ENCODE results near the gene SLC2A5. TPM values are rescaled to one million over a fixed set of nuclear protein-coding genes. Genes with fewer than 3 reads are reported as not detected.
"Not testable (repeated sequence)": the region's sequence is repeated elsewhere in the genome, so short reads cannot be mapped to it uniquely, and the experiment has no call there.

SLC2A5 gene
- polyA plus RNA-seq, 10 donors = 2.4 to 16.5 (median 6.2) TPM

DNA sequence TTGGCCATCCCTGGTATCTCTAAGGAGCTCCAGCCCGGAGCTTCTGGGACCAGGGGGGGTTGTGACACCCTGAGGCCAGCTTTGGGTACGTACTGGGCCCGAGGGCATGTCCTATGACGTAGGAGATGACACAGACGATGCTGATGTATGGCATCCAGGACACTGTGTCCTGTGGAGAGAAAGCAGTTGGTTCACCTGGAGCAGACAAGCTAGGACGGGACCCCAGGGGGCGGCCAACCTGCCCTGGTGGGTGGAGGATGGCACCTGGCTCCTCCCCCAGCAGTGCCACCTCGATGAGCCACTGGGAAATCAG lies 31.1 kb downstream of the SLC2A5 start:
- no peak for DNase-seq

DNA sequence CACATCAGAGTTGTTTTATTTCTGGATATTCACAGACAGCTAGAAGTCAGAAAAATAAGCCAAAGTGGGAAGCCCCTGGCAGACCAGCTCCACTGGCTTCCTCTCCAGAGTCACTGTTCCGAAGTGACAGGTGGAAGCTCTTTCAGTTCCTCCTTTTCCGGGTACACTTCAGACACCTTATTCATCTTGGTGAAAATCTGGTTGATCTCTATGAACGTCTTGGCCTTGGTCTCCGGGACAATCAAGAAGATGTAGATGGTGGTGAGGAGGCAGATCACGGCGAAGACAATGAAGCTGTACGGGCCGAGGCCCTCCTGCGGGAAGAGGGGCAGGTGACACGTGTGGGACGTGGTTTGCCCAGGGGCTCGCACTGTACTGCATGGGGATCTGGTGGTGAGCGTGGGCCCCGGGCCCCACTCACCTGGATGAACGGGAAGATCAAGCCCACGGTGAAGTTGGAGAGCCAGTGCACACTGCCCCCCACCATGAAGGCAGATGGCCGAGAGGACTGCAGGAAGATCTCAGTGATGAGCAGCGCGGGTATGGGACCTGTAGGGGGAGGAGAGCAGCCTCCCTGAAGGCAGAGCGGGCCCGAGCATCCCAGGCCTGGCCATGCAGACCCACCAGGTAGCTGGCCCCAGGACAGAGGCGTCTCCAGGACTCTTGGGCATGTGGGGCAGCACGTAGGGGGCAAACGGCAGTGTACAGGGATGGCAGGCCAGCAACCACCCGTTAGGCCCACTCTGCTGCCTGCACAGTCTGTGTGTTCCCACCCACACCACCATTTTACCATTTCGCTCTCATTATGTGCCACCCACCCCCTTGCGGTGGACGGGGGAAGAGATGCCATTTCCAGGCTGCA lies 31.7 kb downstream of the SLC2A5 start:
- no peak for DNase-seq

DNA sequence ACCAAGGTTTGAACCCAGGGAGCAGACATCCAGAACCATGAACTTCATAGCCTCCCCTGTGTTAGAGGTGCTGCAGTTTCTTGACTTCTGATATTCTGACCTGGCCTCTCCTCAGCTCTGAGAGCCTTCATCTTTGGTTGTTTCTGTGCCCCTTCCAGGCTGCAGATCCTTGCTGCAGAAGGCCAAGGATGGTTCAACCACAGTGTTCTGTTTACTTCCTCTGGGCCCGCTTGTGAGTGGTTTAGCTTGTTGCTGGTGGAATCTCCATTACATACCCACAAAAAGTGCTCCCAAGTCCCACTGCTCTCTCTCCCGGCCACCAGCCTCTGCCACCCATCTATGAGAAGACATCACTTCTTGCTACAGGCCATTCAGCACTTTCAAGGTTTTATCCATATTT lies 34.2 kb downstream of the SLC2A5 start:
- DNase-seq = no peak

DNA sequence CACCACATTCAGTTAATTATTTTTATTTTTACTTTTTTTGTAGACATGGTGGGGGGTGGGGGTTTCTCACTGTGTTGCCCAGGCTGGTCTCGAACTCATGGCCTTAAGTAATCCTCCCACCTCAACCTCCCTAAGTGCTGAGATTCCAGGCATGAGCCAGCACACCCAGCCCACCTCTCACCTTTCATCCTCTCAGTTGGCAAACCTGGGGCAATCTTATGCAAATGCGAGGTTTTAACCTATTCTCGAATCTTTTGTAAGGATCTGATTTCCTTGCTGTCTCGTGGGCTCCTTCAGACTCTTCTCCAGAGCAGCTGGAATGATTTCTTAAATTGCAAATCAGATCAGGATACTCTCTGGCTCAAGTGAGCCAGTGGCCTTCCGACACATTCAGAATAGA lies 36.1 kb downstream of the SLC2A5 start:
- no peak for DNase-seq

DNA sequence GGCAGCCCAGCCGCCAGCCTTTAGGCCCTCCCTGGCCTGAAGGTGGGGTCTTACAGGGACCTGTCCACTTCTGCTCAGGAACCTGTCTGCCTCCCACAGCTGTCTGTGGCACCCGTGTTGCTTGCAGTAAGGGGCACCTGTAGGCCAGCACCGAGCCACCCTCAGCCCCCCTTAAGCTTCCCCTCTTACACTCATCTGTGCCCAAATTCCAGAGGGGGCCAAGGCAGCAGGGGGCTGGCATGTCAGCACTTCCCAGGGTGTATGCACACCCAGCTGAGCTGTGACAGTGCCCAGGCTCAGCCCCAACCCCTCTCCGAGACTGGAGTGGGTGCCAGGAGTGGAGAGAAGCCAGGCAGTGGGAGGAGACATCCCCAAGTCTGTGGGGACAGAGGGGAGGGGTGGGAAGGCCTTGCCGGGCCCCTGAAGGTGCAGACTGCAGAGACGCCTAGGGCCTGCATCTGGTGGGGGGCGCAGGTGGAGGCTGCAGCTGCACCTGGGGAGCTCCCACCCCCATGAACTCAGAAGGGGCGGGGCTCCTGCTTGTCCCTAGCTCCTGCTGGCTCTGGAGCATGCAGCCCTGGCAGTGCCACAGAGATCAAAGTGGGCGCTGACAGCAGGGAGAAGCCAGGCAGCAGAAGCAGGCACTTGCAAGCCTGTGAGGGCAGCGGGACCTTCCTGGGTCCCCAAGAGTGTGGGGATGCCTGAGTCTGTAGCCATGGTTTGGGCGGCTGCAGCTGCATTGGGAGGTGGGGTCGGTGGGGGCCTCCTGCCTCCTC lies 37.8 kb downstream of the SLC2A5 start:
- no peak for DNase-seq

DNA sequence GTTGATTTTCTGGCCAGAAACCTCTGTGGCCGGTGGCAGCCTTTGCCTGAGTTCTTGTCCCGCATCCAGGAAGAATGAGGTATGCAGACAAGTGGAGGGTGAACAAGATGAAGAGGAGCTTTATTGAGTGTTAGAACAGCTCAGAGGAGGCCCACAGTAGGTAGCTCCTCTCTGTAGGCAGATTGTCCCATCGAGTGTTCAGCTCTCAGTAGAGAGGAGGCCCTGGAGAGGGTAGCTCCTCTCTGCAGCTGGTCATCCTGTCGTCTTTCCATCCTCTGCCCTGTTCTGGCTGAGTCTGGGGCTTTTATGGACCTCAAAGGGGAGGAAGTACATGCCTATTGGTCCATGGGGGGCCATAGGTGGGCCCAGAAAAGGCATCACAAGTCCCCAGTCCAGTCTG lies 38.4 kb downstream of the SLC2A5 start:
- not testable (repeated sequence) for DNase-seq

DNA sequence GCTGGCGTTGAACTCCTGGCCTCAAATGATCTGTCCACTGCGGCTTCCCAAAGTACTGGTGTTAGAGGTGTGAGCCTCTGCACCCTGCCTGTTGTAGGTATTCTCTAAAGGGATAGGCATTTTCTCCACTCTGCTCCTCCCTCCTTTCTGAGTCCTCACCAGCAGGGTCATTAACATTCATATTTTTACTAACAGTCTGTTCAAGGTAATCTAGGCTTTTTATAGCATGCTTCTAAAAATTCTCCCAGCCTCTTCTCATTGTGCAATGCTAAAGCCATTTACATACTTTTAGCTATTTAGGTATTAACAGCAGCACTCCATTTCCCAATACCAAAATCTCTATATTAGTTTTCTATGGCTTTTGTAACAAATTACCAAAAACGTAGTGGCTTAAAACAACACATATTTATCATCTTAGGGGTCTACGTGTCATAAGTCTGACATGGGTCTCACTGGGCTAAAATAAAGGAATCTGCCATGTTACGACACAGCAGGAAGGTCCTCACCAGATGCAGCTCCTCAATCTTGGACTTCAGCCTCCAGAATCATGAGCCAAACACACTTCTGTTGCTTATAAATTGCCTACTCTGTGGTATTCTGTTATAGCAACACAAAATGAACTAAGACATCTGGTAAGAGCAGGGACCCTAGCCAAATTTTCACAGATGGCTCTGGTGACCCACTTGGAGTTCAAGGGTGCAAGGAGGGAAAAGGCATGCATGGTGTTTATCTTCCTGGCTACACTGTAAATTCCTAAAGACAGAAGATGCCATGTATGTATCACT lies 40.3 kb downstream of the SLC2A5 start:
- no peak for DNase-seq

DNA sequence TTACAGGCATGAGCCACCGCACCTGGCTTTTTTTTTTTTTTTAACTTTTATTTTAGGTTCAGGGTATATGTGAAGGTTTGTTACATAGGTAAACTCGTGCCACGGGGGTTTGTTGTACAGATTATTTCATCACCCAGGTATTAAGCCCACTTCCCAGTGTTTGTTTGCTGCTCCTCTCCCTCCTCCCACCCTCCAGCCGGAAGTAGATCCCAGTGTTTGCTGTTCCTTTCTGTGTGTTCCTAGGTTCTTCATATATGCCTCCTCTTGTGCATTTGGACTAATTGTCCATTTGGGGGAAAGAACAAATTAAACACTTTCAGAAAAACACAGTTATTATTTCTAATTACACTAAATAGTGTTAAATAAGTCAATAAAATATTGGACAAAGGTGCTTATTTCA lies 42.1 kb downstream of the SLC2A5 start:
- DNase-seq = no peak

DNA sequence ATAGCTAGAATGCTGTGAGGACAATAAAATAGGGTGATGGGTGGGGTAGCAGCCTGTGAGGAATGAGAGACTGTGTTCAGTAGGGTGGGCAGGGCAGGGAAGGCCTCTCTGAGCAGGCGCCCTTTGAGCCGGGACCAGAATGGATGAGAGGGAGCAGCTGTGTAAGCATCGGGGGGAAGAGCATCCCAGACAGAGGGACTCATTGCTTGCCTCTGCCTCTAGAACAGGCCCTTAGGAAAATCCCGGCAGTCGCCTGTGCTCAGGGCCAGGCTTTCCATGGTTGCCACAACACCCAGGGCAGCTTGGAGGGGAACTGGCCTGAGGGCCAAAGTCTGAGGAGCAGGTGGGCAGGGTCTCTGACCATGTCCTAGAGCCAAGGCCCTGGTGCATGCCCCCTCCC lies 44.0 kb downstream of the SLC2A5 start:
- DNase-seq = no peak

DNA sequence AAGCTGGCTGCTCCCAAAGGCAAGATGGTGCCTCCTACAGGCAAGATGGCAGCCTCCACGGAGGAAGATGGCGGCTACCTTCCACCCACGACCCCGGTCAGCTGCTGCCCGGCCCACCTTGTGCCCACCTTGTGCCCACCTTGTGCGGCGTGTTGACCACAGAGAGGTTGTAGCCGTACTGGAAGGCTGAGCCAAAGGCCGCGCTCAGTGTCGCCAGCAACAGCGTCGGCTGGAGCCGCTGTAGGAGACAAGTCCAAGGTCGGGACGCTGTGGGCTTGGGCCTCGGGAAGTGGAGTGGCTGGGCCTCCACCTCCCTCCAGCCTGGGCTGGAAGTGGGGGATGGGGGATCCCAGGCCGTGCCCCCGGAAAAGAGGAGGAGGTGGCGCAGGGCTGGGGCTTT lies 44.6 kb downstream of the SLC2A5 start:
- DNase-seq = no peak

DNA sequence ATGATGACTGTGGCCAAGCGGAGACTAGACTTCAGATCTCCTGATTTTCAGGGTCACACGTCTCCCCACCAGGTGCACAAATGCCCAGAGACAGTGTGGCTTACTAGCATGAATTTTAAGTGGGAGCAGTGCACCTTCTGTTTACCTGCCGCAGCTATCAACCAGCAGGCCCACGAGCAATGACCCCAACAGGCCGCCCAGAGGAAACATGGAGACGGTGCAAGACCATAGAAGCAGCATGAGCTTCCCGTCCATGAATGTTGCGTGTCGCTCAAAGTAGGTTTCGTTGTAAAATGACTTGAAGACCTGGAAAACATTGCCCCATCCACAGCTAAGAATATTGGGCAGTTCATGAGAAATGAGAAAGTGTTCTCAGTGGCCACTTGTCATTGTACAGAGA lies 46.7 kb downstream of the SLC2A5 start:
- no peak for DNase-seq

DNA sequence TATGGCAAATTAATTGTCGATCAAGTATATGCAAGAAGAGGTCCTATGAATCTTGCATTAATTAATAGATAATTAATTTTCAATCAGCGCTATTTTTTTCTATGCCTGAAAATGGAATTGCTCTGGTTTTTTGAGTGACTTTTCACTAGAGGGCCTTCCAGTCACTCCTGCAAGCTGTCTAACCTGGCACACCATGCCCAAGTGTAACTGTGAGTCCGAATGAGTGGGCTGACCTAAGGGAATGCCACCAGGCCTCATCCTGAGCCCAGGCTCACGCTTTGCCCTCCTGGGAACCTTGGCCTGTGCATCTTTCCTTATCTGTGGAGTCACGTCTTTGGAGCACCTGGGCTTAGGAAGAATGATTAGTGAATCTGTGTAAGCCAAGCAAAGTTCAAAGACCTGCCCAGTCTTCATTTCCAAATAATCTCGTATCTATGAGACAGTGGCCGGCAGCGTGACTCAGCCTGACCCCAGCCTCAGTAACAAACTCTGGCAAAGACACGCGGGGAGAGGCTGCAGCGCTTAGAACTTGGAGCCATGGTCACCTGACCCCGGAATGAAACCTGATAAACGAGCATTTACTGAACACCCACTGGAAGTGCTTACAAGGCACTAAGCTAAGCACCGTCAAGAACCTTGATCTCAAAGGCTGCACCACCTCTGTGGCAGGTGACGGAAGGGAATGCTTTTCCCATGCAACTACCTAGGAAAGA lies 47.3 kb downstream of the SLC2A5 start:
- DNase-seq = not testable (repeated sequence)

DNA sequence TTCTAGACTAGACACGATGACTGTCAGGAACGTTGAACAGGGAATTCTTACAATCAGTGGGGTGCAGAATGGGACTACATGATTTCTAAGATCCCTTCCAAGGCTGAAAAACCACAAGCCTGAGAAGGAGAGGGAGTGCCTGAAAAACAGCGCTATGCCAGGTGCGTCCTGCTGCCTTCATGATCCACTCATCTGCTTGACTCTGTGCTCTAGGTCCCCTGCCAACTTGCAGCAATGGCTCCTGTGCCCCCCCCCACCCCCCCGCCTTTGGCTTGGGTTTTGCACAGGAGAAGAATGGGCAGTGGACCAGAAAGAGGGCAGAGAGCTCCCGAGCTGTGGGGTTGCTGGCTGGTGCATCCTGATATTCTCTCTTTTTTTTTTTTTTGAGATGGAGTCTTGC lies 49.1 kb downstream of the SLC2A5 start:
- no peak for DNase-seq

DNA sequence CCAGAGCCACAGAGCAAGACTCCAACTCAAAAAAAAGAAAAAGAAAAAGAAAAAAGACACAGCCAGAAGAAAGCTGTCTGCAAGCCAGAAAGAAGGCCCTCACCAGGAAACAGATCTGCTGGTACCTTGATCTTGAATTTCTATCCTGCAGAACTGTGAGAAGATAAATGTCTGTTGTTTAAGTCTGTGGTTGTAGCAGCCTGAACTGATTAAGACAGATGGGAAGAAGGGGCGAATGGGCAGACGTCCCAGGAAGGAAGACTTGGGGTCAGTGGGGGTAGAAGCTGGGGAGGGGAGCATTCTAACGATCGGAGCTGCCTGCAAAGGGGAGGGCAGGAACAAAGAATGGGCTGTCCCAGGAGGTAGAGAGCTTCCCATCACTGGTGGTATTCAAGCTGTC lies 49.5 kb downstream of the SLC2A5 start:
- DNase-seq = no peak

DNA sequence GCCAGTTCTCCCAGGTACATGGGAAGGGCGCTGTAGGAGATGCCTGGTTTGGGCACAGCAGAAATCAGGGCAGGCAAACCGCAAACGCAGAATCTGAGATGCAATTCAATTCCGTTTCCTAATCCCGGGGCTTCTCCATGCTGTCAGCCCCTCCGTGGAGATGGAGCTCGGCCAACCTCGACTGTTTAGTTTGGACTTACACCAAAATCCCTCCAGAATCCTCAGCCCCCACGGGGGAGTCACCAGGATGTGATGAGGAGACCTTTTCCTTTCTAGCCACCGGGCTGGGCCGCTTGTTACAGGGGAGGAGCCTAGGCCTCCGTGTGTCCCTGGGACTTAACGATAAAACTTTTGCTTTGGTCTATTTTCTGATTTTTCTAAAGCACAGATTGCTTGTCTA lies 51.1 kb downstream of the SLC2A5 start:
- DNase-seq = peak in 1 of 3 donors; percentile 36

DNA sequence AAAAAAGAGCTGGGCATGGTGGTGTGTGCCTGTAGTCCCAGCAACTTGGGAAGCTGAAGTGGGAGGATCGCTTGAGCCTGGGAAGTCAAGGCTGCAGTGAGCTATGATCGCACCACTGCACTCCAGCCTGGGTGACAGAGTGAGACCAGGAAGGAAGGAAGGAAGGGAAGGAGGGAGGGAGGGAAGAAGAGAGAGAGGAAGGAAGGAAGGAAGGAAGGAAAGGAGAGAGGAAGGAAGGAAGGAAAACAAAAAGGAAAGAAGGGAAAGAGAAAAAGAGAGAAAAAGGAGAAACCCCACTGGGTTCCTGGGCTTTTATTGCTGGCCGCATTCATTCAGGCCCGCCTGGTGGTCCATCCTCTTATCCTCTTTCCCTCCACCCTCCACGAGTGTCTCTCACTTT lies 53.0 kb downstream of the SLC2A5 start:
- DNase-seq = no peak

DNA sequence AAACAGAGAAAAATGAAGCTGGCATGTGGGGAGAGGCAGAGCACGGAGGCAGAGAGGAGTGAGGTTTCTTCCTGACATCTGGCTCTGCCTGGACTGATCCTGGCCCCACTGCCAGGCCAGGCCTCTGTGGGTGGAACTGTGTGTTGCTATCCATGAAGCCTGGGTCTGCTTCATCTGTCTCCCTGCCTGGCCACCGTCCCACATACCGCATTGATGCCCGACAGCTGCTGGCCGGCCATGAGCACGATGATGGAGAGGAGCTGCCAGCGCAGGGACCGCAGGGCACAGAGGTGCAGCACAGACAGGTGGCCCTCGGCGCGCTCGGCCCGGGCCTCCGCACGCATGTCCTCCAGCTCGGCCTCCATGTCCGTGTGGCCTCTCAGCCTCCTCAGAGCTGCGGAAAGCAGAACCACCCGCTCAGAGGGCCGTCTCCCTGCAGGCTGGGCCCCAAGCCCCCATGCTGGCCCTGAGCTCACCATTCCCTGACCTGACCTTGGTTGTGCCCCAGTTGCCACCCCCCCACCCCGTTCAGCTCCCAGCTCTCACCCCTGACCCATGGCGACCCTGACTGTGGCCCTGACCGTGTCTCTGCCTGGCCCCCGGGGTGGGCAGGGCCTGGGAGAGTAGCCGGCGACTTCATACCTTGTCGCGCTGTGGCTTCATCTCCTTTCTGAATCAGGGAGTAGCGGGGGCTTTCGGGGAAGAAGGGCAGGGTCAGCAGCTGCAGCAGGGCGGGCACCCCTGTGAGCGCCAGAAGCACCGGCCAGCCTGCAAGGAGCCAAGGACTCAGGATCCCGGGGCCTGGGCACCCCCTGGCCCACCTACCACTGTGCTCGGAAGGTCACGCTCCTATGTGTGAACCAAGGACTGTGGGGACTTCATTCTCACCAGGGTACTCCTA lies 54.7 kb downstream of the SLC2A5 start:
- peak; percentile 48 to 73 (median 58) for DNase-seq

DNA sequence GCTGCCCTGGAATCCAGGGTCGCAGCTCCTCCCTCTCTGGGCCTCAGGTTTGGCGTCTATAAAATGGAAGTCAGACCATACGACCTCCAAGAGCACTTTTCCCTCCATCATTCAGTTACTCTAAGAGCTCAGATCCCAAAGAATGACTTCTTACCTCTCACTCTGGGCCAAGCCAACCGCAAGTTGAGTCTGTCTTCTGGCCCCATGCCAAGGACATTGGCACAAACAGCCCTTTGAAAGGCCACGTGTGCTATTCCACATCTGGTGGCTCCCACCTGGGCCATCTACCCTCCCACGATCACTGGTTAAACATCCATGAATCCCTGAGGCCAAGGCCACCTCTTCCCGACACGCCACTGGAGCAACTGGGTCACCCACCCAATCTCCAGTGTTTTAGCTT lies 55.6 kb downstream of the SLC2A5 start:
- no peak for DNase-seq

DNA sequence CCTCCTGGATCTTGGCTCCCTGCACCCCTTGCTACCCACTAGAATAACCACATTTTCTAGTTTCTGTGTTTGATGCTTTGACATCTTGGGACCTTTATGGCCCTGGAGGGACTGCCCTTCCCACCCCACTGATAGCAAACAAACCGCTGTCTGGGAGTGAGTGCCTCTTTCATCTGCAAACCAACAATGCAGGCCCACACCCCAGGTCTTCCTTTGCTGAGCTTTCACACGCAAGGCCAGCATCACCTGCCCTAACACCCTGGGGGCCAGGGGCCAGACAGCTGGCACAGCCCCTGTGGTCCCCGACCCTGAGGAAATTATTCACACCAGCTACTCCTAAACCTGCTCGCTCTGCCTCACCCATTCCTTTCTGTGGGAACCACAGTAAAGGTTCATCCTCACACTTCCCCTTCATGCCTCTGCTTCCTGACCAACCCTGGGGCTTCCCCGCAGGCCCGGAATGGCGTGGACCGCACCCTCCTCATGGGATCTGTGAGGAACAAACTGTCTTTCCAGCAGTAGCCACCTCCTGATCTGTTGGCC lies 58.6 kb downstream of the SLC2A5 start:
- no peak for DNase-seq

Data from muscle of back (tissue), 11 donors.